ENCODE measurements around the gene MEGF9.
"Not testable (repeated sequence)": the region's sequence is repeated elsewhere in the genome, so short reads cannot be mapped to it uniquely, and the experiment has no call there.

Gene MEGF9

DNA sequence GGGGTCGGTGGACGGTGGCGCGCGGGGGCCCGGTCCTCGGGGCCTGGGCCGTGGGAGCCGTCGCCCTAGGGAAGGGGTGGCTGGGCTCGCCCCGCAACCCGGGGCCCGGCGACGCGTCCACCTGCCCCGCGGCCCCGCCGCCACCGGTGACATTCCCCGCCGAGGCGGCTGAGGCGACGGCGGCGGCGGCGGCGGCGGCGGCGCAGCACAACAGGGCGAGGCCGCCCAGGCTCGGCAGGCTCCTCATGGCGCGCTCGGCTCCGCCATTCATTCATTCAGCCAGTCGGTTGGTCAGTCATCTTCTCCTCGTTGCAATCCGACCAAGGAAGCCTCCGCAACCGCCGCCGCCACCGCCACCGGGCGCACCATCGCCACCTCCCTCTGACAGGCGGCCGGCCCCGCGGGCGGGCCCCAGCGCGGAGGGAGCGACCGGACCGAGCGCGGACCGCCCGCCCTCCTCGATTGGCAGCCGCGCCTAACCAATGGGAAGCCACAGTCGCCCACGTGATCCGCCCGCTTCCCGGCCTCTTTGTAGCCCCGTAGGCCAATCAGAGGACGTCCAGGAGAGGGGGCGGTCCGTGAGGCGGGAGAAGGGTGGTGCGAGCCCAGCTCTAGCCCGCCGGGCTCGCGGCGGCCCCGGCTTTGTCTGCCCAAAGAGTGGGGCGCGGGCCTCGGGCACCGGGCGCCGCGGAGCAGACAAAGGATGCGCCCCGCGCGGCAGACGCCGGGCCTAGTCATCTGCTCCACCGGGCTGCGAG lies at the start of gene MEGF9:
MEGF9 (minus strand) TSS at position 383 of the 758 bp plus-strand sequence; CDS start at position 271, 112 bp downstream.
- DNase-seq (ENCODE audit: low spot score), result peak; percentile 96

GRCh38 chr9:120761006-120761405 lies 46.7 kb upstream of the MEGF9 start:
- no peak for DNase-seq (ENCODE audit: low spot score)

DNA sequence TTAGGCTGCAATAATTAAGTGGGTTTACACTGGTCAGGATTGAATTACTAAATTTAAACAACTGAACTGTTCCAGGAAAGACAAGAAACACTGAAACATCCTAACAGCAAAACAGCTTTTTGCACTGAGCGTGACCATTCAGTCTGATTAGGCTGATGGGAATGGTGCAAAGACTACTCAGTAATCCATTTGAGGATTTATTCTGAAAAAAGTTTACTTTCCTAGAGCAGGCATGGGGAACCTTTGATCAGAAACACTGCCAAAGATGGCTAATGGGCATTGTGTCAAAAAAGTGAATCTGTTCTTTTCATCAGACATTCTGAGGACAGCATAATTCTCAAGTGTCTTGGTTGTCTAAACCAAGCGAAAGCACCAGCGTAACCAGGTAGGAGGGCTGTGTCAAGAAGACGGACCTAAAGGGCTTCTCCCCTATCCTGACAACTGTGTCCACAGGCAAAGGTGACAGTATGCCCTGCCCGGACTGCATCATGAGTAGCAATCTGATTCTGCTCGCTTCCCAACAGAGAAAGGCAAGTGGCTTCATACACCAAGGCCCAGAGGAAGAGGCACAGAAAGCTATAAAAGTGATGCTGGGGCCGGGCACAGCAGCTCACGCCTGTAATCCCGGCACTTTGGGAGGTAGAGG lies 45.6 kb upstream of the MEGF9 start:
- DNase-seq (ENCODE audit: low spot score), result no peak

DNA sequence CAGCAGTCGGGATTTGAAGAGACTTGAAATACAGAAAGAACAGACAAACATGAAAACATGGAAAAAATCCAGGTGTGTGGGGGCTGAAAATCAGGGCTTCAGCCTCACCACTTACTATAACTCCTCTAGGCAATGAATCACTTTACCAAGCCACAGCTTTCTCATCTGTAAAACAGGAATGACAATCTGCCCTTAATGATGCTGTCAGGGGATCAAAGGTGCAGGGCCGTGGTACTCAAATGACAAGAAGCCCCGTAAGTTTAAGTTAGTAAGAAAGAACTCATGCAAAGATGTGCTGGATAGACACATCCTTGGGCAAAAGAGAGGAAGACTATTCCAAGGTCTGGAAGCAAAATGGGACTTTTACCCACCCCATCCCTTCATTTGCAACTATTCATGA lies 44.3 kb upstream of the MEGF9 start:
- no peak for DNase-seq (ENCODE audit: low spot score)

GRCh38 chr9:120757026-120757913 lies 43.0 kb upstream of the MEGF9 start:
- no peak for DNase-seq (ENCODE audit: low spot score)

- no peak for DNase-seq (ENCODE audit: low spot score)
Measured at GRCh38 chr9:120756531-120756930, 42.3 kb upstream of the MEGF9 start.

- peak; percentile 46 for DNase-seq (ENCODE audit: low spot score)
Measured at GRCh38 chr9:120755810-120756434, 41.7 kb upstream of the MEGF9 start.

DNA sequence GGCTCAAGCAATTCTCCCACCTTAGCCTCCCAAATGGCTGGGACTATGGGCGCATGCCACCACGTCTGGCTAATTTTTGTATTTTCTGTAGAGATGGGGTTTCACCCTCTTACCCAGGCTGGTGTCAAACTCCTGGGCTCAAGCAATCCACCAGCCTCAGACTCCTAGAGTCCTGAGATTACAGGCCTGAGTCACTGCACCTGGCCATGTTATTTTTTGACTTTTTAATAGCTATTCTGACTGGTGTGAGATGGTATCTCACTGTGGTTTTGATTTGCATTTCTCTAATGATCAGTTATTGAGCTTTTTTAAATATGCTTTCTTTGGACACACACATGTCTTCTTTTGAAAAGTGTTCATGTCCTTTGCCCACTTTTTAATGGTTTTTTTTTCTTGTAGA lies 40.8 kb upstream of the MEGF9 start:
- DNase-seq (ENCODE audit: low spot score), result no peak

GRCh38 chr9:120750421-120750820 lies 36.2 kb upstream of the MEGF9 start:
- DNase-seq (ENCODE audit: low spot score), result no peak

DNA sequence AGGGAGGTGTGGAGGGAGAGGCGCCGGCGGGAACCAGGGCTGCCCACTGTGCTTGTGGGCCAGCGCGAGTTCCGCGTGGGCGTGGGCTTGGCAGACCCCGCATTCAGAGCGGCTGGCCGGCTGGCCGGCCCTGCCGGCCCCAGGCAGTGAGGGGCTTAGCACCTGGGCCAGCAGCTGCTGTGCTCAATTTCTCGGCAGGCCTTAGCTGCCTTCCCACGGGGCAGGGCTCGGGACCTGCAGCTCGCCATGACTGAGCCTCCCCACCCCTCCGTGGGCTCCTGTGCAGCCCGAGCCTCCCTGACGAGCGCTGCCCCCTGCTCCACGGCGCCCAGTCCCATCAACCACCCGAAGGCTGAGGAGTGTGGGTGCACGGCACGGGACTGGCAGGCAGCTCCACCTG lies 32.1 kb upstream of the MEGF9 start:
- DNase-seq (ENCODE audit: low spot score), result not testable (repeated sequence)

DNA sequence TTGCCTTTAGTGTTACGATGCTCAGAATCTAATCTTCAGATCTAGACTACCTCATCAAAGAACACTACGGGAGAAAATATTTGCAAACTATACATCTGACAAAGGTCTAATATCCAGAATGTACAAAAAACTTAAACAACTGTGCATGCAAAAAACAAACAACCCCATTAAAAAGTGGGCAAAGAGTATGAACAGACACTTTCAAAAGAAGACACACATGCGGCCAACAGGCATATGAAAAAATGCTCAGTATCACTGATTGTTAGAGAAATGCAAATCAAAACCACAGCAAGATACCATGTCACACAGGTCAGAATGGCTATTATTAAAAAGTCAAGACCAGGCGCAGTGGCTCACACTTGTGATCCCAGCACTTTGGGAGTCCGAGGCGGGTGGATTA lies 31.0 kb upstream of the MEGF9 start:
- no peak for DNase-seq (ENCODE audit: low spot score)

DNA sequence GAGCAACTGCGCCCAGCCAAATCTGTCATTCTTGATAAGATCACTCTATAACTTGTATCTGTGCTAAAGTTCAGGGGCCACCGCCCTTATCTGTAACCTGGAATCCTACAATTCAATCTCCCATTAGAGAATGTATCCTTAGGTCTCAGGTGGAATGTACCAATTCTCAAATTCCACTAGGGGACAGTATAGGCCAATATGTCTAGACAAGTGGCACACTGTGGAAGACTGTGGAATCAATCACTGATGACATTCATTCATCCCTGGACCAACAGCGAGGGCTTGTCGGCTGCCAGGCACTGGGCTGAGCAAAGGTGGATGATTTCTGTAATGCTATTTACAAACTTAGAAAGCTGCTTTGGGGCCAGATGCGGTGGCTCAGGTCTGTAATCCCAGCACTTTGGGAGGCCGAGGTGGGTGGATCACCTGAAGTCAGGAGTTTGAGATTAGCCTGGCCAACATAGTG lies 28.7 kb upstream of the MEGF9 start:
- DNase-seq (ENCODE audit: low spot score), result peak; percentile 30

DNA sequence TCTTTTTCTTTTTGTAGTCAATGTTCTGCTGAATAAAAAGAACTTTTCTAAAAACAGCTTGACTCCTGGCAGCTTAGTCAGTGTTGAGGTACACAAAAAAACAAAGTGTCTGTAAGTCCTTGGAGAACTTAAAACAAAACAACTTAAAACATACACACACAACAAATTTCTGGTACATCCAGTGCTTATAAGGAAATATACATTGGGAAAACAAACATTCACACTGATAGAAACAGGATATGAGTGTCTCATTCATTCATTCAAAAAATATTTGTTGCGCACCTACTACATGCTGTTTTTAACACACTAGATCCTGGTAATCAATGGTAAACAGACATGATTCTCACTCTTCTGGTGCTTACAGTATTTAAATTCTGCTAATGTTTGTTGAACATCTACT lies 27.4 kb upstream of the MEGF9 start:
- DNase-seq (ENCODE audit: low spot score), result no peak

DNA sequence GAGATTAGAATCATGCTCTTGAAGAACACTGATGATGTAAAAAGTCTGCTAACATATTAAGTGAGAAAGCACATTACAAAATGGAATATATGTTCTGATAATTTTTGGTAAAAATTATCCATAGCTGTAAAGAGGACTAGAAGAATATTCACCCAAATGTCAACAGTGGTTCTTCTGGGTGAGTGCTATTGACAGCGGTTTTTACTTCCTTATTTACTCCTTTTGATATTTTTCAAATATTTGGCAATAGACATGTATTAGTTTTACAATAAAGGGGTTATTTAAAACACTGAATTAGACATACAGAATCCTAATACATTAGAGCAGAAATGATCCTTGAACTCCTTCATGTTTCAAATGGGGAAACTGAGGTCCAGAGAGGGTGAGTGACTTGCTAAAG lies 26.9 kb upstream of the MEGF9 start:
- DNase-seq (ENCODE audit: low spot score), result no peak

GRCh38 chr9:120740132-120740531 lies 25.9 kb upstream of the MEGF9 start:
- no peak for DNase-seq (ENCODE audit: low spot score)

- no peak for DNase-seq (ENCODE audit: low spot score)
Measured at GRCh38 chr9:120737416-120738165, 23.3 kb upstream of the MEGF9 start.

- DNase-seq (ENCODE audit: low spot score), result no peak
Measured at GRCh38 chr9:120736881-120737280, 22.6 kb upstream of the MEGF9 start.

DNA sequence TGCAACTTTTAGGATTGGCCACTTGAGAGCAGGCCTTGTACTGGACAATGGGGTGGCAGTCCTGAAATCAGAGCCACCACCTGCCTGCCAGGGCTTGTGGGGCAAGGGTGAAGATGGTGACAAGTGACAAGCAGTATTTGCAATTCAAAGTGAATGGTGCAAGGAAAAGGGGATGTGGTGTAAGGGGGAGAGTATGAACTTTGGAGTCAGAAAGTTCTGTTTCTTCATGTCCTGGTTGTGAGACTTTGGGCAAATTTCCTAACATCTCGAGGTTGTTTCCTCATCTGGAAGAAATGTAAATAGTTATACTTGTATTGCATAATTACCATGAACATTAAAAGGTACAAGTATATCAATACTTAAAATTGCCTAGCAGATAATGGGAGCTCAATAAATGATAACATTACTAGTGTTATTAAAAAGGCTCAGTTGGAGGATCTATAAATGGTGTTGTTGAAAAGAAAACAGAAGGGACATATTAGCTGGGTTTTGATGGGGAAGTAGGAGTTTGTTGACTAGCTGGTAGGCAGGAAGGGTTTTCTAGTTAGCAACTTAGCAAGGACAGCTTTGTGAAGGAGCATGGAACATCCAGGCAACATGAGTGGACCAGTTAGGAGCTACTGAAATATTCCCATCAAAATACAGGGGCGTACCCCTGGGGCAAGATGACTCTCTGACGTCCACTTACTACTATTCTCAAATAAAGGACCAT lies 21.3 kb upstream of the MEGF9 start:
- DNase-seq (ENCODE audit: low spot score), result no peak

DNA sequence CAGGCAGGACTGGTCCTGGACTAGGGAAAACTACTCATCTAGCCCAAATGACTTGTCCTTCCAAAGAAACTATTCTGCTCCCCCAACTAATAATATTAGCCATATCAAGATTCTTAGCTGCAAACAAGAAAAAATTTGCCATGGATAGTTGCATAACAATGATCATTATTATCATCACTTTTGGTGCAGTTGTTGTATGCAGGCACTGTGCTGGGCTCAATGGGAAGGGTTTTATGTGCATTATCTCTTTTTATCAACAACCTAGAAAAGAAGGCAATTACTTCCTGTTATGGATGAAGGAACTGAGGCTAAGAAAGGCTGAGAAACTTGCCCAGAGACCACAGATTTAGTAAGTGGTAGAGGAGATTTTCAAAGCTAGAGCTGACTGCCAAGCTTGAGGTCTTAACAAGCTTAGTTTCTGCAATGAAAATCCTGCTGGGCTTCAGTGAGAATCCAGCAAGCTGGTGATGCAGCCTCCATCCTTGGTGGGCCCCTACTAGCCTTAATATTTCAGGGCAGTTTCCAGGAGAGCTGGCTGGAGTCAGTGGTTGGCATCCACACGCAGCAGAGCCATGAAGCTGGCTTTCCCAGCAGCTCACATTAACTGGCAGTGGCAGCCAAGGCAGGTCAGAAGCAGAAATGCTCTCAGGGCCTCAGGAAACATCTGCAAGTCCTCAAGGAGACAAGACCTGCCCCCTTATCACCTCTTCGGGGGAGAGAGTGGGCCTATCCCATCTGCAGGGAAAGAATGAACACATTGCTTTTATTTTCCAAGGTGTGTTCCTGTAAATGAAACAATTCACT lies 20.5 kb upstream of the MEGF9 start:
- DNase-seq (ENCODE audit: low spot score), result no peak

GRCh38 chr9:120733190-120733589 lies 18.9 kb upstream of the MEGF9 start:
- DNase-seq (ENCODE audit: low spot score), result no peak

All from LoVo (cell line).